Middle frontal gyrus (tissue), 1 donor: ENCODE measurements around the gene SPEN.
A peak's percentile ranks its signal among the peaks of the same experiment; 100 is the strongest.

Experiments used
- DNase-seq: peaks from one replicate; pipeline ENCODE4 v3.0.0-alpha.2; 2015; ENCODE audit warnings: low spot score; ENCODE audit errors: extremely low spot score

Gene SPEN

DNA sequence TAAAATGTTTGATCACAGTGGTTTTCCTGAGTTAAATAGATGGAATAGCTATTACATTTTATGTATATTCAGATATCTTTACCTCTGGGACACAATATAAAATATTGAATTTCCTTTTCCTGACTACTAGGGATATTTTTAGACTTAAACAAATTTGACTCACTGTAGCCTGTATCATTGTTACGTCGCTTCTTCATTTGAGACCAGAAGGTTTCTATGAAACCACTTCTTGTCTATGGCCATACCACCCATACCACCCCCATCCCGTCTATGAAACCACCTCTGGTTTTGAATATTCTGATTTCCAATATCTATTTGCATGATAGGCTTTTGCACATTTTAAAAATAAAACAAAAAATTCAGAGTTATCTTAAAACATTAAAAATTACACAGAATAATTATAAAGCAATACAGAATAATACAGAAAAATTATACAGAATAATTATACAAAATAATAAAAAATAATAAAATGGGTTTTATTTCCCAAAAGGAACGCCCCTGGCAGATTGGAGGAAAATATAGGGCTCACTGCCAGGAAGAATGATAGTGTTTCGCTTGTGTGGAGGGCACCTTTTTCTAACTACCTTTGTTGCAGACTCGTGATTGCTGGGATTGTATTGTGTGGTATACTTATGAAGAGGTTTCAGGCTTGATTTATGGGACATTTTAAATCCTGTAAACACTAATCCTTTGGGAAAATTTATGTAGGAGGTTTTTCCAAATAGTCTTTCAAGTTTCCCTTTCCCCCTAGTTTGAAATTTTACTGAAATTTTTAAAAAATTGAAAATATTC is 4.7 kb downstream of the SPEN start:
- DNase-seq: no peak

DNA sequence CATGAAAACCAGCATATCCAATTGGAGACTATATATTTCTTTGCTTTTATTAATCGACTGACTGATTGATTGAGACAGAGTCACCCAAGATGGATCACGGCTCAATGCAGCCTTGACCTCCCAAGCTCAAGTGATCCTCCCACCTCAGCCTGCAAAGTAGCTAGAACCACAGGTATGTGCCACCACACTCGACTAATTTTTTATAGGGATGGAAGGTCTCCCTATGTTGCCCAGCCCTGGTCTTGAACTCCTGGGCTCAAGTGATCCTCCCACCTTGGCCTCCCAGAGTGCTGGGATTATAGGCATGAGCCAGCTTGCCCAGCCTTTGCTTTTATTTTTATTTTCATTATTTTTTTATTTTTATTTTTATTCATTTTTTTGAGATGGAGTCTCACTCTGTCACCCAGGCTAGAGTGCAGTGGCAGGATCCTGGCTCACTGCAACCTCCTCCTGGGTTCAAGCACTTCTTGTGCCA is 5.4 kb downstream of the SPEN start:
- DNase-seq: no peak

- no peak for DNase-seq
These were observed 9.4 kb downstream of the SPEN start for GRCh38 chr1:15856888-15857287.

GRCh38 chr1:15858069-15858670 is 10.7 kb downstream of the SPEN start:
- DNase-seq: no peak

DNA sequence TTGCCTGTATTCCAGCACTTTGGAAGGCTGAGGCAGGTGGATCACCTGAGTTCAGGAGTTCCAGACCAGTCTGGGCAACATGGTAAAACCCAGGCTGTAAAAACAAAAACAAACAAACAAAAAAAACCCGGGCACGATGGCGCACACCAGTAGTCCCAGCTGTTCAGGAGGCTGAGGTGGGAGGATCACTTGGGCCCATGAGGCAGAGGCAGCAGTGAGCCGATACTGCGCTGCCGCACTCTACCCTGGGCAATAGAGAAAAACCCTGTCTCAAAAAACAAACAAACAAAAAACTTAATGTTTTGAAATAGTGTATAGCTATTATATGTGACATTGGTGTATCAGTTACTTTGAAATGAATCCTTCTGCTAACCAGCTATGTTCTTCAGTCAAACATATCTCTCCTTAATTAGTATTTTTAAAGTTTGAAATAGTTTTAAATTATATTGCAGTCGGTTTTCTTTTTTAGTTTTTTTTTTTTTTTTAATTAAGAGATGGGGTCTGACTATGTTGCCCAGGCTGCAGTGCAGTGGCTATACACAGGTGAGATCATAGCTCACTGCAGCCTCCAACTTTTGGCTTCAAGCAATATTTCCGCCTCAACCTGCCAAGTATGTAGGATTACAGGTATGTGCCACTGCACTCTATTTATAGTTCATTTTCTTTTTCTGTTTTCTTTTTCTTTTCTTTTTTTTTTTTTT is 11.3 kb downstream of the SPEN start:
- no peak for DNase-seq

- no peak for DNase-seq
These were observed 15.8 kb downstream of the SPEN start for GRCh38 chr1:15863156-15863901.

DNA sequence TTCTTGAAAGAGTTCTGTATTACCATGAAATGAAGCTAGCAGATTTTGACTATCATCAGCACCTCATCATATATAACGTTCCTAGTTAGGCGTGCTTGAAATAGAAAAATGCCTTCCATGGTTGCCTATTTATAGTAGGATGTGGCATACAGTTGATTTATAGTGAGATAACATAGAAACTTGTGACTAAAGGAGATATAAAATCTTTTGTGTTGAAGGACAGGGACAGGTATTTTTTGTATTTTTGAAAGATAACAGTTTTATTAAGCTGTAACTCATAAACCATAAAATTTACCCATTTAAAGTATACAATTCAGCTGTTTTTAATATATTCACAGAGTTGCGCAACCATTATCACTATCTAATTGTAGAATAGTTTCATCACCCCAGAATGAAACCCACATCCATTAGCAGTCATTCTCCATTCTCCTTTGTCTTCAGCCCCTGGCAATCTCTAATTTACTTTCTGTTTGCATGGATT is 19.3 kb downstream of the SPEN start:
- DNase-seq: no peak

GRCh38 chr1:15867288-15867687 is 19.8 kb downstream of the SPEN start:
- no peak for DNase-seq

DNA sequence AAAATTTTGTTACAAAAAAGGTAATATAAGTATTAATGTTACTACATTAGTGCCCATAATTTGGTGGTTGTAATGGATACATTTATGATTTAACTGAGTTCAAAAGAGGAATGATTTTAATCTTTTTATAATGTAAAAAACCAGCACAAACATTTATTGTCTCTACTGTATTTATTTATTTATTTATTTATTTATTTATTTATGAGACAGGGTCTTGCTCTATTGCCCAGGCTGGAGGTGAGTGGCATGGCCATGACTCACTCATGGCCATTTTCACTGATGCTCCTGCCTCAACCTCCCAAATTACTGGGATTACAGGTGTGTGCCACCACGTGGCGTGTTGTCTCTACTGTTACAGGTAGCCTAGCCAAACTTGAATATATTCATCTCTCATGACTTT is 21.9 kb downstream of the SPEN start:
- DNase-seq: no peak

- DNase-seq: no peak
These were observed 22.9 kb downstream of the SPEN start for GRCh38 chr1:15870421-15870820.

DNA sequence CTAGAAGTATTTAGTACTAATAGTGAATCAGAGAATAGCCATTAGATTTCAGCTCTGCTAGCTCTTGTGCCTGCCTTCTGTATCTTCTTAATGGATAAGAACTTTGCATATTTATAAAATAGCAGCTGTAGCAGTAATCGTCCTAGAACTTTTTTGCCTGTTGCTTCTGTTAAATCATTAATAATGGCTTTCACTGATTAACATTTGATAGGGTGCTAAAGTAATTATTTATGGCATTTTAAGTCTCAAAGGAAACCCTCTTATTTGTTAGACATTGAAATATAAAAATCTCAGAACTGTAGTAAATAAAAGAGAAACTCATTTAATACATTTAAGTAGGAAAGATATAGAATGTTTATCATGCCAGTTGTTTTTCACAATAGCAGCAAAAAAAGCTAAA is 27.0 kb downstream of the SPEN start:
- DNase-seq: no peak

DNA sequence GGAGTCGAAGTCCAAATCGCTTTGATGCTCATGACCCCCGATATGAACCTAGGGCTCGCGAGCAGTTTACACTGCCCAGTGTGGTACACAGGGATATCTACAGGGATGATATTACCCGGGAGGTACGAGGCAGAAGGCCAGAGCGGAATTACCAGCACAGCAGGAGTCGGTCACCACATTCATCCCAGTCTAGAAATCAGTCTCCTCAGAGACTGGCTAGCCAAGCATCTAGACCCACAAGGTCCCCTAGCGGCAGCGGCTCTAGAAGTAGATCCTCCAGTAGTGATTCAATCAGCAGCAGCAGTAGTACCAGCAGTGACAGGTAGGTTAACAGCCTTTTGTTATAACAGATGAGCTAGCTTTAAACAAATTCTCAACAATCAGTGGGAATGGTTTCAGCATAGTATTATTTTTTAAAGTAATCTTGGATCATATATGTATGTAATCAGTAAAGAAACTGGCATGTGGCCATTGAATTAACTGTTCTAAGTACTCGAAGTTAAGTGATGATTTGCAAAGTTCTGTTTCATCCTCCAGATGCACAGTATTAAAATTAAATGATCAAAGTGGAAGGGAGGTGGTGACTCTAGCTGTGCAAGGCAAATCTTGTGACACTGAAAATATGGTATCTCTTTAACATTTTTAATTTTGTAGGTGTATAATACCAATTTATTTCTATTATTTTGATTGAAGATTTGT is 29.0 kb downstream of the SPEN start:
- DNase-seq: no peak

GRCh38 chr1:15881961-15882360 is 34.5 kb downstream of the SPEN start:
- no peak for DNase-seq

- no peak for DNase-seq
These were observed 35.2 kb downstream of the SPEN start for GRCh38 chr1:15882665-15883064.

DNA sequence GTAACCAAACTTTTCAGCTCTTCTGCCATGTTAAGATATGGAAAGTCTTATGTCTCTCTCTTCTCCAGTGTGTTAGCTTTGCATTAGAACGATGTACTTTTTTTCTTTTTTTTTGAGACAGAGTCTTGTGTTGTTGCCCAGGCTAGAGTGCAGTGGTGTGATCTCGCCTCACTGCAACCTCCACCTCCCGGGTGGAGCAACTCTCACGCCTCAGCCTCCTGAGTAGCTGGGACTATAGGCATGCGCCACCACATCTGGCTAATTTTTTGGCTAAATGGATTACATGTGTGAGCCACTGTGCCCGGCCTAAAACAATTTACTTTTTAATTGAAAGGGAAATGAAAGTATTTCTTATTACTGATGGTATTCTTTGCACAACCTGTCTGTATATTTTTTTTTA is 35.8 kb downstream of the SPEN start:
- no peak for DNase-seq

DNA sequence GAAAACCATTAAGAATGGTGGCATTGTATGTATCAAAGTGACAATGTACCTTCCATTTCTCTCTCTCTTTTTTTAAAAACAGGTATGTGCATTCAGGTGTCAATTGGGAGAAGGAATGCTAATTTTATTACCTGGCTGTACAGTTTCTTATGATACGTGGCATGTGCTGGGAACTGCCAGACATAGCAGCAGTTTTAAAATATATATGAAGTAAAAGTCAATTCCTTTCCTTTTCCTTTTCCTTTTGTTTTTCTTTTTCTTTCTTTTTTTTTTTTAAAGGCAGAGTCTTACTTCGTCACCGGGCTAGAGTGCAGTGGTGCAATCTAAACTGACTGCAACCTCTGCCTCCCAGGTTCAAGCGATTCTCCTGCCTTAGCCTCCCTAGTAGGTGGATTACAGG is 37.0 kb downstream of the SPEN start:
- no peak for DNase-seq

- no peak for DNase-seq
These were observed 37.8 kb downstream of the SPEN start for GRCh38 chr1:15885269-15885668.

GRCh38 chr1:15885701-15886610 is 38.4 kb downstream of the SPEN start:
- peak; percentile 90 for DNase-seq

DNA sequence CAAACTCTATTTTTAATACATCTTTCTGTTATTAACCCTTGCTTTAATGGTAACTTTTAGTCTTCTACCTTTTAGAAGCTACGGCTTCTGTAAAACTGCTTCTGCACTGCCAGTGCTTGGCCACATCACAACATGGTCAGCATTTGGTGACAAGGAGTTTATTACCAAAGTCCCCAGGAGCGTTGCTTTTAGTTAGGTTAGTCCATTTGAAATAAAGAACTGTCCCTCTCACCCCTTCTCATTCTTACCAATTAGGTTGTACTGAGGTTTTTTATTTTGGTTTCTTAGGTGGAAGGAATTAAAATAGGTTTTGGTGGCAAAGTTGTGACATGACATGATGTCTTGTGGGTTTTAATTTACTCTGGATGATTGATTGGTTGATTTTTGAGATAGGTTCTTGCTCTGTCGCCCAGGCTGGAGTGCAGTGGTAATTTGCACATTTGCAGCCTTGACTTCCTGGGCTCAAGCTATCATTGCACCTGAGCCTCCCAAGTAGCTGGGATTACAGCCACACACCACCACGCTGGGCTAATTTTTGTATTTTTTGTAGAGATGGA is 39.2 kb downstream of the SPEN start:
- no peak for DNase-seq
